Fibroblast of skin of right biceps (primary cell): ENCODE data around the gene GASK1A.

Experiments used
- DNase-seq: peaks from one replicate; pipeline ENCODE4 v3.0.0-alpha.2; 2013

The GASK1A gene

GRCh38 chr3:42983927-42984326 lies 4.8 kb downstream of the GASK1A start:
- no peak for DNase-seq

GRCh38 chr3:42984701-42985100 lies 5.6 kb downstream of the GASK1A start:
- DNase-seq, result no peak

- DNase-seq, result no peak
Observed at GRCh38 chr3:42988097-42988496, 9.0 kb downstream of the GASK1A start.

- no peak for DNase-seq
Observed at GRCh38 chr3:42988566-42988965, 9.5 kb downstream of the GASK1A start.

GRCh38 chr3:42991341-42992315 lies 12.5 kb downstream of the GASK1A start:
- no peak for DNase-seq

- DNase-seq, result no peak
Observed at GRCh38 chr3:42994595-42994994, 15.5 kb downstream of the GASK1A start.

- no peak for DNase-seq
Observed at GRCh38 chr3:42996021-42996420, 16.9 kb downstream of the GASK1A start.

- no peak for DNase-seq
Observed at GRCh38 chr3:42996633-42997075, 17.5 kb downstream of the GASK1A start.

GRCh38 chr3:42999212-42999611 lies 20.1 kb downstream of the GASK1A start:
- DNase-seq, result no peak

GRCh38 chr3:42999632-43000031 lies 20.5 kb downstream of the GASK1A start:
- no peak for DNase-seq

- DNase-seq, result no peak
Observed at GRCh38 chr3:43000387-43000786, 21.3 kb downstream of the GASK1A start.

GRCh38 chr3:43001094-43001553 lies 22.0 kb downstream of the GASK1A start:
- peak; percentile 68 for DNase-seq

GRCh38 chr3:43001556-43002121 lies 22.5 kb downstream of the GASK1A start:
- DNase-seq, result no peak

- DNase-seq, result peak; percentile 47
Observed at GRCh38 chr3:43004282-43004681, 25.2 kb downstream of the GASK1A start.

GRCh38 chr3:43005253-43005652 lies 26.1 kb downstream of the GASK1A start:
- DNase-seq, result no peak

GRCh38 chr3:43005981-43006380 lies 26.9 kb downstream of the GASK1A start:
- no peak for DNase-seq

GRCh38 chr3:43006825-43007224 lies 27.7 kb downstream of the GASK1A start:
- no peak for DNase-seq

- DNase-seq, result no peak
Observed at GRCh38 chr3:43009547-43009946, 30.4 kb downstream of the GASK1A start.

GRCh38 chr3:43010638-43011037 lies 31.5 kb downstream of the GASK1A start:
- no peak for DNase-seq

GRCh38 chr3:43011638-43012037 lies 32.5 kb downstream of the GASK1A start:
- DNase-seq, result no peak

- no peak for DNase-seq
Observed at GRCh38 chr3:43012174-43012573, 33.1 kb downstream of the GASK1A start.

- no peak for DNase-seq
Observed at GRCh38 chr3:43013256-43013655, 34.1 kb downstream of the GASK1A start.

- no peak for DNase-seq
Observed at GRCh38 chr3:43013743-43014155, 34.6 kb downstream of the GASK1A start.

- DNase-seq, result no peak
Observed at GRCh38 chr3:43014241-43014640, 35.1 kb downstream of the GASK1A start.
